ENCODE results near the gene PCBP4. TPM values are rescaled to one million over a fixed set of nuclear protein-coding genes. Genes with fewer than 3 reads are reported as not detected.
"Not testable (repeated sequence)": the region's sequence is repeated elsewhere in the genome, so short reads cannot be mapped to it uniquely, and the experiment has no call there.

PCBP4 gene
- total and polyA plus RNA-seq, 8 donors = 29.7 to 58.0 (median 45.6) TPM

- TF ChIP-seq CTCF (IDR thresholded peaks at IDR 0.05) = no peak
- Histone ChIP-seq H3K4me1 (peaks cover 10 to 46% of the 10 kb centered on the region in 2 donors), H3K9me3 (no peaks in the 10 kb centered on the region), H3K36me3 (peaks cover 0 to 48% of the 10 kb centered on the region in 2 donors), H3K27ac (peak overlapping the region in 1 of 2 donors; percentile 90), H3K27me3 (peaks cover 0 to 7% of the 10 kb centered on the region in 2 donors), H3K4me3 (peak overlapping the region in 1 of 2 donors; percentile 79)
- intact Hi-C loops (cut with DNase I) = no loop called here
- no peak for DNase-seq
- no peak for ATAC-seq
Observed at GRCh38 chr3:51994530-51994929, 27.3 kb upstream of the PCBP4 start.

- DNase-seq; H3K27me3 ChIP-seq; intact Hi-C loops (cut with DNase I); H3K9me3 ChIP-seq; H3K27ac ChIP-seq; ATAC-seq: not testable (repeated sequence)
- Histone ChIP-seq H3K36me3 (peaks cover 0 to 48% of the 10 kb centered on the region in 2 donors), H3K4me3 (peak overlapping the region in 1 of 2 donors; percentile 79), H3K4me1 (peaks cover 10 to 46% of the 10 kb centered on the region in 2 donors)
Observed at GRCh38 chr3:51993657-51994056, 26.4 kb upstream of the PCBP4 start.

- intact Hi-C loops (cut with DNase I) = no loop called here
- Histone ChIP-seq H3K36me3 (peaks cover 0 to 48% of the 10 kb centered on the region in 2 donors), H3K4me3 (no peak overlapping the region), H3K27ac (no peak overlapping the region), H3K4me1 (peaks cover 10 to 46% of the 10 kb centered on the region in 2 donors), H3K27me3 (no peaks in the 10 kb centered on the region), H3K9me3 (no peaks in the 10 kb centered on the region)
- no peak for DNase-seq
- no peak for TF ChIP-seq CTCF (IDR thresholded peaks at IDR 0.05)
- no peak for ATAC-seq
Observed at GRCh38 chr3:51992017-51992682, 24.9 kb upstream of the PCBP4 start.

- H3K27me3 ChIP-seq; DNase-seq; intact Hi-C loops (cut with DNase I); H3K4me3 ChIP-seq; ATAC-seq; H3K27ac ChIP-seq; H3K9me3 ChIP-seq: not testable (repeated sequence)
- Histone ChIP-seq H3K36me3 (peaks cover 0 to 48% of the 10 kb centered on the region in 2 donors), H3K4me1 (peaks cover 10 to 45% of the 10 kb centered on the region in 2 donors)
Observed at GRCh38 chr3:51990501-51990971, 23.3 kb upstream of the PCBP4 start.

- H3K36me3 ChIP-seq = peaks cover 0 to 31% of the 10 kb centered on the region in 2 donors
- H3K27ac ChIP-seq = no peak overlapping the region
- intact Hi-C loops (cut with DNase I) = no loop called here
- peaks cover 7 to 37% of the 10 kb centered on the region in 2 donors for H3K4me1 ChIP-seq
- DNase-seq (no peak), ATAC-seq (no peak)
- TF ChIP-seq CTCF (IDR thresholded peaks at IDR 0.05) = no peak
- no peaks in the 10 kb centered on the region for H3K9me3 ChIP-seq
- H3K27me3 ChIP-seq = no peaks in the 10 kb centered on the region
- no peak overlapping the region for H3K4me3 ChIP-seq
Observed at GRCh38 chr3:51988286-51989146, 21.3 kb upstream of the PCBP4 start.

GRCh38 chr3:51987568-51987967 lies 20.3 kb upstream of the PCBP4 start:
- no peaks in the 10 kb centered on the region for H3K9me3 ChIP-seq
- no peak overlapping the region for H3K27ac ChIP-seq
- no peak for ATAC-seq
- H3K27me3 ChIP-seq = no peaks in the 10 kb centered on the region
- DNase-seq = no peak
- peaks cover 0 to 21% of the 10 kb centered on the region in 2 donors for H3K36me3 ChIP-seq
- TF ChIP-seq CTCF (IDR thresholded peaks at IDR 0.05) = no peak
- H3K4me3 ChIP-seq = no peak overlapping the region
- H3K4me1 ChIP-seq = peaks cover 9 to 34% of the 10 kb centered on the region in 2 donors
- intact Hi-C loops (cut with DNase I) = no loop called here

Measured in left lung (tissue), 10 donors.